CD4-positive, alpha-beta T cell treated with Interleukin-21 for 1 hour (primary cell): ENCODE data around the gene TFDP1.
"Not testable (repeated sequence)": the region's sequence is repeated elsewhere in the genome, so short reads cannot be mapped to it uniquely, and the experiment has no call there.

Source experiments
- DNase-seq: peaks from one replicate; pipeline ENCODE4 v3.0.0-alpha.2; 2020

Gene TFDP1

GRCh38 chr13:113551081-113552000 is 33.2 kb upstream of the TFDP1 start:
- no peak for DNase-seq

GRCh38 chr13:113552079-113552478 is 32.5 kb upstream of the TFDP1 start:
- DNase-seq, result no peak

- no peak for DNase-seq
Observed at GRCh38 chr13:113552786-113553434, 31.6 kb upstream of the TFDP1 start.

GRCh38 chr13:113553511-113554332 is 30.8 kb upstream of the TFDP1 start:
- DNase-seq, result no peak

- DNase-seq, result no peak
Observed at GRCh38 chr13:113554333-113554700, 30.2 kb upstream of the TFDP1 start.

GRCh38 chr13:113555141-113555540 is 29.4 kb upstream of the TFDP1 start:
- DNase-seq, result no peak

- no peak for DNase-seq
Observed at GRCh38 chr13:113557013-113557412, 27.5 kb upstream of the TFDP1 start.

GRCh38 chr13:113558461-113558860 is 26.1 kb upstream of the TFDP1 start:
- DNase-seq, result no peak

GRCh38 chr13:113559061-113559460 is 25.5 kb upstream of the TFDP1 start:
- DNase-seq, result no peak

- DNase-seq, result no peak
Observed at GRCh38 chr13:113559901-113560644, 24.5 kb upstream of the TFDP1 start.

GRCh38 chr13:113560645-113561416 is 23.7 kb upstream of the TFDP1 start:
- no peak for DNase-seq

GRCh38 chr13:113561417-113562084 is 23.0 kb upstream of the TFDP1 start:
- DNase-seq, result no peak

- peak; percentile 38 for DNase-seq
Observed at GRCh38 chr13:113562085-113562749, 22.3 kb upstream of the TFDP1 start.

GRCh38 chr13:113562844-113563243 is 21.7 kb upstream of the TFDP1 start:
- no peak for DNase-seq

- DNase-seq, result not testable (repeated sequence)
Observed at GRCh38 chr13:113563511-113563910, 21.0 kb upstream of the TFDP1 start.

- DNase-seq, result no peak
Observed at GRCh38 chr13:113564331-113565023, 20.1 kb upstream of the TFDP1 start.

- DNase-seq, result no peak
Observed at GRCh38 chr13:113565526-113566226, 18.9 kb upstream of the TFDP1 start.

- no peak for DNase-seq
Observed at GRCh38 chr13:113566227-113566561, 18.4 kb upstream of the TFDP1 start.

- DNase-seq, result no peak
Observed at GRCh38 chr13:113567681-113568080, 16.9 kb upstream of the TFDP1 start.

GRCh38 chr13:113573065-113573464 is 11.5 kb upstream of the TFDP1 start:
- no peak for DNase-seq
